HG02973 (cell line): ENCODE results near the gene CACNA1D.

Experiments used
- ATAC-seq: cut with Tn5 transposase; IDR thresholded peaks from one replicate; pipeline ENCODE4 v1.9.1; 2021; ENCODE audit warnings: moderate library complexity; ENCODE audit not compliant: unreplicated experiment

CACNA1D gene

DNA sequence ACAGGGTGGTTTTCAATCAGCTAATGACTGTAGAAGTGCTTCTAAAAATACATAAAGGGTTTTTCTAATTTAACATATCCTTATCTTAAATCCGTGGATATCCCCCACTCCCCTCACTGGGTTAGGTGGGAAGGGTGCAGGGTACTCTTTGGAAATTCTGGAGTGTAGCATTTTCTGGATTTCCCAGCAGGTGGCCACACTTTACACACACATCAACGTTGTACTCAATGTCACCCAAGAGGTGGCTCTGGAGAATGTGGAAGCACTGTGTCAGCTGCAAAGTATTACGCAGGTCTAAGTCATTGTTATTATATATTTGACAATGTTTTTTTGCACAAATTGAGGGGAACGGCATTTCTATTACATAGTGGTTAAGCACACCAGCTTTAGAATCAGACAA is 183.0 kb downstream of the CACNA1D start:
- ATAC-seq: no peak

DNA sequence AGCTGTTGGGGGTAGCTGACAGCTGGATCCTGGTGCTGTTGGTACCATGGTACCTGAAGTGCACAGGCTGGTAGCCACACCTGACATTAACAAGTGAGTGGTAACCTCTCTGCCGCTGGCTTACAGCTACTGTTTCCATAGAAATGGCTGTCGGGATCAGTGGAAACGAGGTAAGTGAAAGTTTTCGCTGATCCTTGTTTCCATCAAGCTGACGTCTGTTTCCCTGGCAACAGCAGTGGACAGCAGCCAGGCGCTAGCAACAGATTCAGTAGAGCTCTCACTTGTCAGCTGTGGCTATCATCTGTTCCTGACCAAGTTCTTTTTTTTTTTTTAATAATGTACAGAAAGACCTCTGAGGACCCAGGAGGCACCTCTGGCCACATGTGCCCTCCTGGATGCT is 185.6 kb downstream of the CACNA1D start:
- no peak for ATAC-seq

DNA sequence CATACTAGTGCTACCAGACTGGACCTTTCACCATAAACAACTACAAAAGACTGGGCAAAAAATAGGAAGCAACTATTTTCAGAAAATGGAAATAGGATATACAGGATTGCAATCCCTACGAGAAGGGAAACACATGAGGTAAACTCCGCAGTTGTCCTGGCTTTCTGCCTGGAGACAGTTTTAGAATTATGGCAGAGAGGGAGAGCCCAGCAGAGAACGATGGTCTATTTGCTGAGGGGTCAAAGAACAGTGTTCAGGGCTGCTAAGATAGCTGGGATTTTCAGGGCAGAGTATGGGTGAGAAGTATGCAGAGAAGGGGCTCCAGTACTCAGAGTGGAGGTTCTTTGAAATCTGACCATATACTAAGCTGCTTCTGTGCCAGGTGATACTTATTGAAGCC is 188.4 kb downstream of the CACNA1D start:
- no peak for ATAC-seq

DNA sequence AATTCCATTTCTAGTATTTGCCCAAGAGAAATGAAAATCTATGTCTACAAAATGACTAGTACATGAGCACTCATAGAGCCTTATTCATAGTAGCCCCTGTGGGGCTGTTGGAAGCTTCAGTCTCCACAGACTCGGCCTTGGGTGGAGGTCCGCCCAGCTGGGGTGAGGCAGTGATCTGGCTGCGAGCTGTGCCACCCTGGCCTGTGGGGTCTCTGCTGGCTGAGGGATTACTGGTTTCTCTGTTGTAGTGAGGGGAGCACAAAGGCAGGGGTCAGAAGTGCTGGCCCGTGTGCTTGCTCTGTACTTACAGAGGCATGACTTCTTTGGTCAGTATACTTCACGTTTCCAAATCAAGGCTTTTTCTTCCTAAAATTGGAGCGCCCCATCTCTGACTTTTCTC is 193.7 kb downstream of the CACNA1D start:
- ATAC-seq: no peak

DNA sequence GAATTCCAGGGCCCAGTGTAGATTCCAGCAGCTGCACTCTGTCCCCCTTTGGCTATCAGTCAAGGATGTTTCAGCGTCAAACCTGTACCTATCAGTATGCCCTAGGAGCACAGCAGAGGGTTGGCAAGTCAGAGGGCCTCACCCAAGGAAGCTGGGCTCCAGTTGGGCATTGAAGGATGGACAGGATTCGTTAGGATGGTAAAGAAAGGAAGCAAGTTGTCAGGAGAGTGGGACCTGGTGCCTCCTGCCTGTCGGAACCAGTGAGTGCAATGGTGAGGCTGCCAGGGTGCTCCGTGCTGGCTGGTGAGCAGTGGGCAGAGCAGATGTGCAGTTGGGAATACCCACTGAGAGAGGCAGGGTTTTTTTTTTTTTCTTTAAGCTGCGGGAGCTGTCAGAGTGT is 194.6 kb downstream of the CACNA1D start:
- ATAC-seq: no peak

DNA sequence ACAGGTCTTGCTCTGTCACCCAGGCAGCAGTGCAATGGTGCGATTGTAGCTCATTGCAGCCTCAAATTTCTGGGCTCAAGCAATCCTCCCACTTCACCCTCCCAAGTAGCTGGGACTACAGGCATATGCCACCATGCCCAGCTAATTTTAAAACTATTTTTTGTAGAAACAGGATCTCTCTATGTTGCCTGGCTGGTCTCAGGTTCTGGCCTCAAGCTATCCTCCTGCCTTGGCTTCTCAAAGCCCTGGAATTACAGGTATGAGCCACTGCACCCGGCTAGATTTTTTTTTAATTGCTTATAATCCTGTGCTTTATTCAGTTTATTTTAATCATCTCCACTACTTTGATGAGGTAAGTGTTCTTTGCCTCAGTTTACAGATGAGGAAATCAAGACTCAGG is 195.3 kb downstream of the CACNA1D start:
- no peak for ATAC-seq

DNA sequence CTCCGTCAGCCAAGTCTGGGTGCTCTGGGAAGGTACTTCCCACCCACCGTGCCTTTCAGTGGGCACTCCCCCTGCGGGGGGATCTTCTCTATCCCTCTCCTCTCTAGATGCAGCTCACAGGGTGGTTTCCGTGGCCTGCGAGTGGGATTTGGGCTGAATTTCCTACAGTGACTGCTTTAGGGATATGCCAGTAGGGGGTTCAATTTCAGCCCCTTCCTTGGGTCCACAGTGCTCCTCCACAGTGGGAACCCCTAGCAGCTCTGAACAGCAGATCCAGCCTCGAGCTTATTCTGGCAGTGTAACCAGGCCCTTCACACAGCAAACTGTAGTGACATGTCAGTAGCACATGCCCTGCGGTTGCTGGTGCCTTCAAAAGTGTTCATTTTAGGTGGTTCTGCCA is 196.1 kb downstream of the CACNA1D start:
- ATAC-seq: no peak

DNA sequence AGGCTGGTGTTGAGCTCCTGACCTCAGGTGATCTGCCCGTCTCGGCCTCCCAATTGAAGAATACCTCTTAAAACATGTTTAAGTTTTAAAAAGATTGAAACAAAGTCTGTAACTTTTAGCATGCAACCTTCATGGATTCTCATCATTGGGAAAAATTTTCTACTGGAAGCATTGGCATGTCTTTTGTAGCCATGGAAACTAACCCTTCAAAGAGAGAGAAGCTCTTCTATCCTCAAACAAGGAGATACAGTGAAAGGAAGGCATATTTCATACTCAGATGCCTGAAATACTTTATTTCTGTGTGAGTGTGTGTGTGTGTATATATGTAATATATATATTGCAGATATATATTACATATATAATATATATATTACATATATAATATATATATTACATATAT is 196.9 kb downstream of the CACNA1D start:
- ATAC-seq: no peak

DNA sequence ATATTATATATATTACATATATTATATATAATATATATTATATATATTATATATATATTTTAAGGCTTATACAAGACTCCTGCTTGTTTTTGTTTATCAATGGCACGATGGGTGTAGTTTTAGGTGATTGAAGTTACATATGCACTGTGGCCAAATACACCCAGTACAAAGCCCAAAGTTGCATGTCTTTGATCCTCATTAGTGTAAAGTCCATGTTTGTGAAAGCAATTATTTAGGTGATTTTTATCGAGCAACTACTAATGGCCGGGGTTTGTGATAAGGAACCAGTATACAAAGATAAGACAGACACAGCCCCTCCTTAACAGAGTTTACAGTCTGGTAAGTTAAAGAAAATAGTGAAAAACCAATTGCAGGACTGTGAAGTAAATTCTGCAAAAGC is 197.5 kb downstream of the CACNA1D start:
- ATAC-seq: no peak

DNA sequence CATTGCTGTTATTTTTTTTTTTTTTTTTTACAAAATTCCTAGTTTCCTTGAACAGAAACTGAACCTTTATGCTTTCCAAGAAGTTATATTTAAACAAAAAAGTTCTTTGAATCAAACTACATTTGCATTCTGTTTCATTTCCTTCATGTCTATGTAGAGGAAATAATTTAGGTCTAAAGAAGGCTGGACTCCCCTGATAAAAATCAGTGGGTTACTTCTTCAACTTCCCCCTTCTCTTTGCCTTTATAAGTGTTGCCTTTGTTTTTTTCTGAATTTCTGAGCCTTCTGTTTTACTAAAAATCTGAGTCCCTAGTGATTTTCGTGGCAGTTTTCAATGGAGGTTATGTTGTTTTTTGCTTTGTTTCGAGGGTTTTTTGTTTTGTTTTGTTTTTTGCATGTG is 199.0 kb downstream of the CACNA1D start:
- ATAC-seq: no peak

DNA sequence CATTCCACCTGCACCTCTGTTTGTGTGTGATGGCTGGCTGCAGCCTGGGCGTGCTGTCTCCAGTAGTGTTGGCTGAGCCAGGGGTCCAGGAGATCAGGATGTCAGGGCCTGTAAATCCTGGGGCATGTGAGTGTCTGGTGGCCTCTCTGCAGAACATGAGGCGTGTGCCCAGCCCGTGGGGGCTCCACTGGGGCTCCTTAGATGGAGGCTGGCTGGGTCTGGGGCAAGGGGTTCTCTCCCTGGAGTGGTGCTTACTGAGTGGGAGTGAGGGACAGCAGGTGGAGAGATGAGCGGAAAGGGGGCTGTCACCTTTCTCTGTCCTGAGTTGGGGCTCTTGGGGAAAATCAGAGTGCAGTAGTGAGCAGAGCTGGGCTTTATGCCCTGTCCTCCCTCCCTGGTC is 199.6 kb downstream of the CACNA1D start:
- ATAC-seq: no peak

DNA sequence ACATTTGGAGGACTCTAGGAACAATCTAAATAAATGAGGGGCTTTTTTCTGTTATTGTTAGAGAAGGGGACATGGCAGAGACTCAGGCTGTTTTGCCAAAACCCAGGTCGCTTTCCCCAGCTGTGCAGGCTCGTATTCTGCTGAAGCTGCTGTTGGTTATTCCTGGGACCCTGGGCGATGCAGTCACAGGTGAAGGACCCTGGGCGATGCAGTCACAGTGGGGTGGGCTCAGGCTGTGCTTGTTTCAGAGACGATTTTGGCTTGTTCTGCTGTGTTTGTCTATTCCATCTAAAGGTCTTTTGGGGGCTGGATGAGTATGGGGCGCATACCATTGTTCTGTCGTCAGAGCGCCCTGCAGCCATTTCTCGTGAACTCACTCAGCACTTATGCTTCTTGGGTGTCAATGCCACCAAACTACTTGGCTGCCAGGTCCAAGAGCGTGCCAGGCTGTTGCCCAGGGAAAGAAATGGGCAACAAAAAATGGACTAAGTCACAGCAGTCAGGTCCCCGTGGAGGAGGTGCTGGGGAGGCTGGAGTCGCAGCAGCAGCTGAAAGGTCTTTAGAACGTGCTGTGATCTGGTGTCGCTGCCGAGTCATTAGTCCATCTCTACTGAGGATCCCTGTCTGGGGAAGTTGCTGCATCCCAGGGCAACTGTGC is 200.4 kb downstream of the CACNA1D start:
- no peak for ATAC-seq

DNA sequence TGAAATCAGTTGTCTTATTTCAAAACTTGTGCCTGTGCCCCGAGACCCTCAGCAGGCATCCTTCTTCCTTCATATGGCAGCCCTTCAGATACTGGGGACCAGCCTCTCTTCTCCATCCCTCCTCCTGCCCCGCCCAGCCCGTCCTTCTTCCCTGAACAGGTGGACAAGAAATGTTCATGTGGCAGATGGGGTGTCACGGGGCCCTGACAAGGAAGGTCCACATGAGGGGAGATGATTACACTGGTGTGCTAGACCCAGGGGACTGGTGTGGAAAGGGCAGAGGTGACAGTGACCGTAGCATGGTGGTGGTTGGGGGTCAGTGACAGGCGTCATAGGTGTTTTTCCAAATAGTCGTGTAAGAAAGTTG is 200.9 kb downstream of the CACNA1D start:
- ATAC-seq: no peak

DNA sequence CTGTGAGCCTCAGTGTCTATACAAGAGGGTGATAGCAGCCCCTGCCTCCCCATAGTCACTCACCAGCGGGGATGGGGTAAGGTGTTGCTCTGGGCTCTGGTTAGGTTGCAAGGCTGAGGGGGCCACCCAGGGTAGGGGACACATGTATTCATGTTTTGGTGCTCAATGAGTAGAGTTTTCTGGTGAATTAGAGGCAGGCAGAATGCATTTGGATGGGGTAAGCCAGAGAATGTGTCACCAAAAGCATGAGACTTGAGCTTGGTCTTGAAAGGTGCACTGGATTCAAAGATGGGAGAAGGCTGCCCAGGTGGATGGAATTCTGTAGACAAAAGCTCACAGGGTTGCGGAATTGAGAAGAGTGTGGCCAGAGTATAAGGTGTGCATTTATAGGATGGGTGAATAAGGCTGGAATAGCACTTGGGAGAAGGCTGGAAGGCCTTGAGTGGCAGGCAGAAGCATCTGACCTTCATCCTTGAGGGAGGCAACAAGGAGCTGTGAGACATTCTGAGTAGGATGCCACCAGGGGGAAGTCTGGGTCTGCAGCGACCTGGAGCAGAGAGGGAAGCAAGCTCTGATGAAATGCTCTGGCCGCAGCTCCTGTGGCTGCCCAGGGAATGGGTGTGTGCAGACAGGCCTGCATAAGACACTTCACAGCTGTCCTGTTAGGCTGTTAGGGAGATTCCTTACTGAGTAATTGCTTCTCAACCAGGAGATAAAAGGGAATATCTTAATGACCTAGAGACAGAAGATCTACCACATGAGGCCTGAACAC is 202.2 kb downstream of the CACNA1D start:
- ATAC-seq: no peak

DNA sequence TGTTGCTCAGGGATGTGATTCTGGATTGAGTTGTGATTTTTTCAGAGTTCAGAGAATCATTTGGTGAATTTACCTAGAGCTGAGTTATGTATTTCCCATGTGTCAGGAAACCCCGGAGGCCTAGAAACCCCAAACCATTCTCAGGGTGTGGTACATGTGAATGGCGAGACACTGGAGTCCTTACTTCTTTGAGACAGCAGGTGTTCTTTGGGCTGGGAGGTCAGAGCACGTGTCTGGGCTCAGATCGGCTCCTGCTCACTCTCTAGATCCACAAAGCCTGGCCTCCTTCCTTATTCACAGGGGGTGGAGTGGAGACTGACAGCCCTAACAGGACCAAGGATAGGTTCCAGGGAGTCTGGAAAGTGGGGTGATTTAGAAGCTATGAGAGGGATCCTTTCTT is 206.0 kb downstream of the CACNA1D start:
- no peak for ATAC-seq

DNA sequence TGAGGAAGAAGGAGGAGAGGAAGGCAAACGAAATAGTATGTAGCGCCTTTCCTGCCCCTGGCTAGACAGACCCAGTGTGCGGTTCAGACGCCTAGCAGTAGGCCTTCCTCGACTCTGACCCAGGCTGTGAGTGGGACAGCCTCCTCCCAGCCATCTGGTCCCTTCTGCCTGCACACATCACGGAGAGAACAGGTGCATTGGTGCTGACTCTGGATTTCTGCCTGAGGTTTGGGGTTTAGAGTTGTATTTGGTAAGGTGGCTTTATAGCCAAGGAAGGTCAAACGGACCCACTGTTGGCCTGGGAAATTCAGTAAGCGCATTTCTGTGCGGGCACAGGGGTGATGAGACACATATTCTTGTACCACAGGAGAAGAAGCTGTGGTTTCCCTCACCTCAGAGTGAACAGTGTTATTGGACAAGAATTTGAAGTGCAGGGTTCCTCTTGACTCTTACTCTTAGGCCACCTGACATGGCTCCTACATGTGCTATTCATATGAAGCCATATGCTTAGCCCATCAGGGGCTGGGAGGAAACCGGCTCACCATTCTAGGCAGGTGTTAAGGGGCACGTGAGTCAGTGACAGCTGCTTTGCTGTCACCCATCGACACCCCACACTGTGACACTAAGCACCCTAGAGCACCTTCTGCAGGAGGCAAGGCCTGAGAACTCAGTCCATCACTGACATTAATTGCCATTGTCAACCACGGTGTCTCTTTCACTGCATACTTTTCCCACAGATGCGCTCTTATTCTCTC is 208.5 kb downstream of the CACNA1D start:
- no peak for ATAC-seq

DNA sequence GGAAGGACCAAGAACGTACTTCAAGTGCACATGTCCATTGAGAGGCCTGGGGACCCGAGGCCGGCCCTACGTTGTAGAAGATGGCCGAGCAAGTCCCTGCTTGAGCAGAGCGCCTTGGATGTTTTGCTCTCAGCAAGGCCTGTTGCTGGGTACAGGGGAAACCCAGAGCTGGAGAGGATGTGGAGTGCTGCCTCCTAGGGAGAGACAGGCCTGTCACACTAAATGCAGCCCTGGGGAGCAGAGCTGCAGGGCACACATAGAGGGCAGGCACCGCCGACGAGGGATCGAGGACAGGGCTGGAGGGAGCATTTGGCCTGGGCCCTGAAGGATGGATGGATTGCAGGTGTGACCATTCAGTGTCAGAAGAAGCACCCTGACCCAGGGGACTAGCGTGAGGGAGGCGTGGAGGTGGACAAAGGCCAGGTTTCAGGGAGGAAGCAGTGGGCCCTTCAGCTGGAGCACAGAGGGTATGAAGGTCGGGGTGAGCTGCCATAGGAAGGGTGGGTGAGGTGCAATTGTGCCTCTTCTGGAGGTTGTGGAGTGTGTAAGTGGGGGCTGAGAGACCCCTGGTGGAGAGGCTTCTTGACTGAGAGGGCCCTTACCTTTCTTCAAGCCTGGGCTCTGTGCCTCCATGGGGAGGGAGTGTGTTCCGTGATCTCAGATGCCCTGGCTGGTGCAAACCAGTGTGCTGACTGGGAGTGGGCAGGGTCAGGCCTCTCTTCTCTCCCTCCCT is 209.4 kb downstream of the CACNA1D start:
- no peak for ATAC-seq

DNA sequence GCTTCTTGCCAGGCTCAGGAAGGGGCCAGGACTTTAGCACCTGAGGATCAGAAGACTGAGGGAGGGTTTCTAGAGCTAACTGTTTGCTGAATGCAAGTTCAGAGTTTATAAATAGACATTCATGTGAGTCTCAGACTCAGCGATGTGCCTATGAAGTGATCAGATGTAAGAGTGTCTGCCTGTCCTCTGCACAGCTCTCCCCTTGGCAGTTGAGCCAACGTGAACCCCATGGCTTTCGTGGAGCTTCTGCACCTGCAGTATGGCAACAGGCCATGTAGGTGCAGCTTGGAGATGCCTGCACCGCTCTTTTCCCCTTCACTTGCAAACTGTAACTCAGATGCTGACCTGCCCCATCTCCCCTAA is 209.9 kb downstream of the CACNA1D start:
- ATAC-seq: no peak

DNA sequence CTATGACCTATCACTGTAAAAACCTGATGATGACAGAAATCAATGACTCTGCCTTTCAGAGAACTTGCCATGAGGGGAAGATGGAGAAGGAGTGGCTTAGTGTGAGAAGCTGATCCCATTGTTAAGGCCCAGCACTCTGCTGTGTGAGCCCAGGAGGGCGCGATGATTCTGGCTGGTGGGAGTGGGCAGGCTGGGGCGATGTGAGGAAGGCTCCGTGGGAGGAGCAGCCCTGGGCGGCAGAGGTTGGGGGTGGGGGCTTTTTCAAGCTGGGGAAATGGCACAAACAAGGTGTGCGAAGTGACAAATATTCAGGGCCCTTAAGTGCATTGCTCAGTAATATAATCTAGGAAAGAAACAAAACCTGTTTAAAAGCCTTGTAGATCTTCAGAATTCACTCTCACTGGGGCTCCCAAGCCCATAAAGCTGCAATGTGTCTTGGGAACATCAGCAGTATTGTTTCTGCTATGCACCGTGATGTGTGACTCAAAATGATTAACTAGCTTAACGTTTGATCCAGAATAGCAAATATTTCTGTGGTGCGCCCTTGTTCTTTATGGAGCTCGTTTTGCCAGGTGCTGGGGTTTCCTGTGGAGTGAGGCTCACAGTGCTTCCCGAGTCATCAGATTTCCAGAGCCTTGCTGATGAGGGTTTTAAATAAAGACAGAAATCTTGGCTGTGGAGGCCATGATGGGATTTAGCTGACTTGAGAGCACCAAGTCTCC is 210.8 kb downstream of the CACNA1D start:
- ATAC-seq: no peak

DNA sequence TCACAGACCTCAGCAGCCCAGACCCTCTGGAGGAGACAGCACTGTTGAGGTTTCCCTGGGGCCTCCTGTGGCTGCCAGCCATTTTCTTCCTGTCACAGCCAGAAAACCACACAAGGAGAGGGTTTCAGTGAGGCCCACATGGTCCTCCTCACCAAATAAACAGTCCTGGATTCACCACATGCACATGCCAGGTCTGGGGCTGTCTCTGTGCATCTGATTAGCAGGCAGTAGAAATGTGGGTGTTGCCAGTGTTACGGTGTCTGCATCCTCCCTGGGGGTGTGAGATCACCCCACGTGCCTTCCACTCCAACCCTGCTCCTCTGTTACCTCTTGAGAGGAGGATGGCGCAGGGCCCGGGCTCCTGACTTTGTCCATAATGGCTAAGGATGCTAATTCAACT is 211.4 kb downstream of the CACNA1D start:
- no peak for ATAC-seq

DNA sequence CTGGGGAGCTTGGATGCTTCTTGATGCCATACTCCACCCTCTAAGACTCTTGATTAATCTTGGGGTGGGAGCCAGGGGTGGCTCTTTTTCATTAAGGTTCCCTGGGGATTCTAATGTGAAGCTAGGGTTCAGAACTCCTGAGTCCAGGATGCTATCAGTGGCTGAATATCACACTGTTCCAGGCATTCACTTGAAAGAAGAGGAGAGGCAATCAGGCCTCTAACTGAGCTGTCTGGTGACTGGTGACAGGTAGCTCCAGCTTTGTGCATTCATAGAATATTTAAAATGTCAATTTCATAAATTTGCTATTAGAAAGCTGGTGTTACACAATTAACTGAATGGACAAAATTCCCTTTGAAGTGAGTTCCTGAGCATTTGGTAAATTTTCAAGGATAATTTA is 212.8 kb downstream of the CACNA1D start:
- ATAC-seq: no peak
